Keratinocyte (primary cell): ENCODE results near the gene ERC1. TPM values are rescaled to one million over a fixed set of nuclear protein-coding genes. Genes with fewer than 3 reads are reported as not detected.

ENCODE experiments used
- DNase-seq: peaks from one replicate; pipeline ENCODE4 v3.0.0-alpha.2; 2011; ENCODE audit warnings: low read depth, missing footprints, low spot score
- FAIRE-seq: peaks from 2 replicates; lab custom pipeline; 2011; peaks lifted over from hg19 to GRCh38; lab: Jason Lieb, UNC
- H2AFZ ChIP-seq: 2 replicates; pipeline ENCODE4 v1.6.0; 2012; ENCODE audit warnings: low read length, control low read depth, inconsistent platforms; ENCODE audit not compliant: control insufficient read depth
- H3K27ac ChIP-seq: 2 replicates; pipeline ENCODE4 v1.5.1; 2011; ENCODE audit warnings: low read length; ENCODE audit not compliant: control insufficient read depth, insufficient read depth
- H3K27me3 ChIP-seq: 3 replicates; pipeline ENCODE4 v1.6.0; 2011; ENCODE audit warnings: low read length; ENCODE audit not compliant: control insufficient read depth, insufficient read depth; ENCODE audit errors: extremely low read depth
- H3K36me3 ChIP-seq, 2 experiments: 2 replicates in 1 of 2; 3 replicates in 1 of 2; pipeline ENCODE4 v1.5.1; 2011; ENCODE audit warnings: low read length in 2 of 2, mild to moderate bottlenecking in 1 of 2; ENCODE audit not compliant: control insufficient read depth in 2 of 2, insufficient read depth in 2 of 2; ENCODE audit errors: extremely low read depth in 1 of 2
- H3K4me1 ChIP-seq: 3 replicates; pipeline ENCODE4 v1.5.1; 2011; ENCODE audit warnings: low read length; ENCODE audit not compliant: control insufficient read depth, insufficient read depth; ENCODE audit errors: extremely low read depth
- H3K4me2 ChIP-seq: 3 replicates; pipeline ENCODE4 v1.6.0; 2011; ENCODE audit warnings: low read depth, low read length; ENCODE audit not compliant: control insufficient read depth, insufficient read depth; ENCODE audit errors: extremely low read depth
- H3K4me3 ChIP-seq, 3 experiments: fragments of 200-600 bp in 1 of 3; sonication (generic) in 1 of 3; 2 replicates in 2 of 3; 3 replicates in 1 of 3; pipeline ENCODE4 v1.5.1; 2011 to 2016; ENCODE audit warnings: low read length in 3 of 3, mild to moderate bottlenecking in 3 of 3, control low read depth in 2 of 3, inconsistent platforms in 1 of 3, low read depth in 1 of 3, mixed read lengths in 1 of 3, mixed run types in 1 of 3, moderate library complexity in 1 of 3; ENCODE audit not compliant: control insufficient read depth in 2 of 3, insufficient read depth in 2 of 3; ENCODE audit errors: extremely low read depth in 1 of 3
- H3K79me2 ChIP-seq: 2 replicates; pipeline ENCODE4 v1.6.0; 2012; ENCODE audit warnings: low read length; ENCODE audit not compliant: control insufficient read depth, insufficient read depth
- H3K9ac ChIP-seq: 3 replicates; pipeline ENCODE4 v1.6.0; 2011; ENCODE audit warnings: low read length; ENCODE audit not compliant: control insufficient read depth, insufficient read depth; ENCODE audit errors: extremely low read depth
- H3K9me1 ChIP-seq: 3 replicates; pipeline ENCODE4 v1.6.0; 2011; ENCODE audit warnings: low read length; ENCODE audit not compliant: control insufficient read depth, insufficient read depth; ENCODE audit errors: extremely low read depth
- H3K9me3 ChIP-seq: 2 replicates; pipeline ENCODE4 v1.5.1; 2012; ENCODE audit warnings: low read depth, low read length; ENCODE audit not compliant: control insufficient read depth
- H4K20me1 ChIP-seq: 3 replicates; pipeline ENCODE4 v1.6.0; 2011; ENCODE audit warnings: low read length; ENCODE audit not compliant: control insufficient read depth, insufficient read depth; ENCODE audit errors: extremely low read depth
- EZH2 ChIP-seq: IDR thresholded peaks from one replicate; pipeline ENCODE4 v1.6.1; 2012; ENCODE audit warnings: inconsistent platforms, mild to moderate bottlenecking, low read length, moderate library complexity
- dilution Hi-C: fragments of 300-500 bp; cut with MboI; formaldehyde crosslinking; loops from one replicate; pipeline ENCODE4 v1.7.0; 2020; ENCODE audit warnings: low sequenced_read_pairs; ENCODE audit not compliant: extremely low pct_ligation_motif_present
- polyA plus RNA-seq, 5 experiments: library from polyadenylated mRNA; depleted of rRNA in 3 of 5; stranded (reverse) in 3 of 5; stranded (forward) in 1 of 5; unstranded in 1 of 5; fragments of >200 nt; gene quantifications; 1 replicate in 1 of 5; 2 replicates in 3 of 5; 3 replicates in 1 of 5; pipeline versions ENCODE4 v1.2.1 to v1.2.3, GENCODE V29; 2011 to 2012; ENCODE audit warnings: missing spikeins in 2 of 5, low read depth in 1 of 5, low replicate concordance in 1 of 5
- TF ChIP-seq, protein P1 (sequence below), 3 experiments: IDR thresholded peaks in 1 of 3; conservative IDR thresholded peaks in 1 of 3; optimal IDR thresholded peaks in 1 of 3; 2 replicates in 2 of 3; 3 replicates in 1 of 3; pipeline versions ENCODE3 to v1.5.1; 2011; ENCODE audit warnings: low read length in 3 of 3, mild to moderate bottlenecking in 3 of 3, moderate library complexity in 2 of 3, control low read depth in 1 of 3, inconsistent platforms in 1 of 3; ENCODE audit not compliant: insufficient read depth in 2 of 3; ENCODE audit errors: extremely low read depth in 1 of 3

Gene ERC1
- polyA plus RNA-seq, 1 donor (not counting 4 experiments of a cell fraction or from before 2014, with no cell fraction given), result 16.1 TPM

DNA sequence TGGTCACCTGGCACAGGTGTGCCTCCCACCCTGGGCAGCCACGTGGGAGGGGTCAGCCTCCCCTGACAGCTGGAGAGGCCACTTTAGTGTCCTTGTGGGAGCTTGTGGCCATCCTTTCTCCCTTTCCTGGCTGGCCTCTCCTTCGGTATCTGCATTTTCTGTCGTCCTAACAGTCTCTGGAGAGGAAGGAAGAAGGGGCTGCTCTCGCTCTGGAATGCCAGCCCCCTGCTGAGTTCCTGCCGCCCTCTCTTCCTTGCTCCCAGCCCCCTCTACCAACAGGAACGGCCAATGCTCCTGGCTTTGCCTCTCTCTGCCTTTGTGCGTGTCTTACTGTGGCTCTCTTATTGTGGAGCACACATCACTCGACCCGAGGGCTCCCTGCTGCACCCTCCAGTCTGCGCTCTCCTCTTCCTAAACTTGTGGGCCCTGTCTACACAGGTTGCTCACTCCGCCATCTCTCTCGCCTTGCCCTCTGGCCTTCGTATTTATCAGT, 532.6 kb downstream of the ERC1 start:
- no peak overlapping the region for H2AFZ ChIP-seq
- H3K79me2 ChIP-seq, result no peaks in the 10 kb centered on the region
- FAIRE-seq, result no peak
- H4K20me1 ChIP-seq, result no peaks in the 10 kb centered on the region
- dilution Hi-C loops, result no loop called here
- H3K9me1 ChIP-seq, result no peaks in the 10 kb centered on the region
- no peak for DNase-seq
- H3K9me3 ChIP-seq, result no peaks in the 10 kb centered on the region
- no peak overlapping the region for H3K9ac ChIP-seq
- H3K27ac ChIP-seq, result no peak overlapping the region
- H3K27me3 ChIP-seq, result no peaks in the 10 kb centered on the region
- peaks cover 29% of the 10 kb centered on the region for H3K4me1 ChIP-seq
- TF ChIP-seq, protein P1, sequence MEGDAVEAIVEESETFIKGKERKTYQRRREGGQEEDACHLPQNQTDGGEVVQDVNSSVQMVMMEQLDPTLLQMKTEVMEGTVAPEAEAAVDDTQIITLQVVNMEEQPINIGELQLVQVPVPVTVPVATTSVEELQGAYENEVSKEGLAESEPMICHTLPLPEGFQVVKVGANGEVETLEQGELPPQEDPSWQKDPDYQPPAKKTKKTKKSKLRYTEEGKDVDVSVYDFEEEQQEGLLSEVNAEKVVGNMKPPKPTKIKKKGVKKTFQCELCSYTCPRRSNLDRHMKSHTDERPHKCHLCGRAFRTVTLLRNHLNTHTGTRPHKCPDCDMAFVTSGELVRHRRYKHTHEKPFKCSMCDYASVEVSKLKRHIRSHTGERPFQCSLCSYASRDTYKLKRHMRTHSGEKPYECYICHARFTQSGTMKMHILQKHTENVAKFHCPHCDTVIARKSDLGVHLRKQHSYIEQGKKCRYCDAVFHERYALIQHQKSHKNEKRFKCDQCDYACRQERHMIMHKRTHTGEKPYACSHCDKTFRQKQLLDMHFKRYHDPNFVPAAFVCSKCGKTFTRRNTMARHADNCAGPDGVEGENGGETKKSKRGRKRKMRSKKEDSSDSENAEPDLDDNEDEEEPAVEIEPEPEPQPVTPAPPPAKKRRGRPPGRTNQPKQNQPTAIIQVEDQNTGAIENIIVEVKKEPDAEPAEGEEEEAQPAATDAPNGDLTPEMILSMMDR (optimal IDR thresholded peaks at IDR 0.05 in 1 of 3, IDR thresholded peaks at IDR 0.05 in 1 of 3, conservative IDR thresholded peaks at IDR 0.05 in 1 of 3; ENCODE audit: extremely low read depth in 1 of 3, insufficient read depth in 2 of 3, low read length in 3 of 3), result no peak
- TF ChIP-seq EZH2, result no peak
- no peak overlapping the region for H3K4me2 ChIP-seq
- H3K36me3 ChIP-seq, result no peaks in the 10 kb centered on the region
- no peak overlapping the region for H3K4me3 ChIP-seq

DNA sequence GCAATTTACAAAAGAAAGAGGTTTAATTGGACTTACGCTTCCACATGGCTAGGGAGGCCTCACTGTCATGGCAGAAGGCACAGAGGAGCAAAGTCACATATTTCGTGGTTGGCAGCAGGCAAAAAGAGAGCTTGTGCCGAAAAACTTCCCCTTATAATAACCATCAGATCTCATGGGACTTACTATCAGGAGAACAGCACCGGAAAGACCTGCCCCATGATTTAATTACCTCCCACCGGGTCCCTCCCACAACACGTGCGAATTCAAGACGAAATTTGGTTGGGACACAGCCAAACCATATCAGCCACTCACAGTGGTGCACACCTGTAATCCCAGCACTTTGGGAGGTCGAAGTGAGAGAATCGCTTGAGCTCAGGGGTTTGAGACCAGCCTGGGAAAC, 534.8 kb downstream of the ERC1 start:
- Histone ChIP-seq H3K9me3 (no peaks in the 10 kb centered on the region), H3K4me3 (no peak overlapping the region), H4K20me1 (no peaks in the 10 kb centered on the region), H3K79me2 (no peaks in the 10 kb centered on the region), H3K9ac (no peak overlapping the region), H3K36me3 (no peaks in the 10 kb centered on the region), H3K9me1 (no peaks in the 10 kb centered on the region), H3K27ac (no peak overlapping the region), H3K27me3 (peaks cover 8% of the 10 kb centered on the region), H2AFZ (no peak overlapping the region), H3K4me2 (no peak overlapping the region), H3K4me1 (peaks cover 20% of the 10 kb centered on the region)
- FAIRE-seq (no peak), DNase-seq (no peak)
- dilution Hi-C loops, result no loop called here
- TF ChIP-seq EZH2, result no peak
- TF ChIP-seq, protein P1 (optimal IDR thresholded peaks at IDR 0.05 in 1 of 3, IDR thresholded peaks at IDR 0.05 in 1 of 3, conservative IDR thresholded peaks at IDR 0.05 in 1 of 3; ENCODE audit: extremely low read depth in 1 of 3, insufficient read depth in 2 of 3, low read length in 3 of 3), result no peak
